NT2/D1 (cell line): ENCODE measurements around the gene FECH.
A peak's percentile ranks its signal among the peaks of the same experiment; 100 is the strongest.

Experiments used
- DNase-seq: peaks from one replicate; pipeline ENCODE4 v3.0.0-alpha.2; 2011; ENCODE audit warnings: low read depth, low spot score
- H3K27me3 ChIP-seq: 2 replicates; pipeline ENCODE4 v1.6.0; 2011; ENCODE audit warnings: mild to moderate bottlenecking; ENCODE audit not compliant: insufficient read length, insufficient read depth
- H3K36me3 ChIP-seq: 2 replicates; pipeline ENCODE4 v1.6.1; 2011; ENCODE audit warnings: mild to moderate bottlenecking, low read length, mixed read lengths; ENCODE audit not compliant: insufficient read depth, insufficient read length
- H3K4me1 ChIP-seq: 2 replicates; pipeline ENCODE4 v1.5.1; 2011; ENCODE audit not compliant: insufficient read depth, insufficient read length
- H3K4me3 ChIP-seq: 2 replicates; pipeline ENCODE4 v1.5.1; 2011; ENCODE audit warnings: low read depth; ENCODE audit not compliant: insufficient read length
- H3K9ac ChIP-seq: 2 replicates; pipeline ENCODE4 v1.6.0; 2011; ENCODE audit warnings: low read depth; ENCODE audit not compliant: insufficient read length
- H3K9me3 ChIP-seq: 2 replicates; pipeline ENCODE4 v1.5.1; 2011; ENCODE audit warnings: mild to moderate bottlenecking, low read length; ENCODE audit not compliant: insufficient read depth
- SUZ12 ChIP-seq: IDR thresholded peaks from 2 replicates; pipeline ENCODE4 v1.6.1; 2011; ENCODE audit not compliant: insufficient read length, insufficient read depth; ENCODE audit errors: extremely low read depth
- YY1 ChIP-seq: IDR thresholded peaks from 2 replicates; pipeline ENCODE4 v1.6.1; 2011; ENCODE audit not compliant: insufficient read length, insufficient read depth
- ZNF274 ChIP-seq: IDR thresholded peaks from 2 replicates; pipeline ENCODE4 v1.6.1; 2011; ENCODE audit warnings: mild to moderate bottlenecking, low read depth, low read length

Gene FECH

DNA sequence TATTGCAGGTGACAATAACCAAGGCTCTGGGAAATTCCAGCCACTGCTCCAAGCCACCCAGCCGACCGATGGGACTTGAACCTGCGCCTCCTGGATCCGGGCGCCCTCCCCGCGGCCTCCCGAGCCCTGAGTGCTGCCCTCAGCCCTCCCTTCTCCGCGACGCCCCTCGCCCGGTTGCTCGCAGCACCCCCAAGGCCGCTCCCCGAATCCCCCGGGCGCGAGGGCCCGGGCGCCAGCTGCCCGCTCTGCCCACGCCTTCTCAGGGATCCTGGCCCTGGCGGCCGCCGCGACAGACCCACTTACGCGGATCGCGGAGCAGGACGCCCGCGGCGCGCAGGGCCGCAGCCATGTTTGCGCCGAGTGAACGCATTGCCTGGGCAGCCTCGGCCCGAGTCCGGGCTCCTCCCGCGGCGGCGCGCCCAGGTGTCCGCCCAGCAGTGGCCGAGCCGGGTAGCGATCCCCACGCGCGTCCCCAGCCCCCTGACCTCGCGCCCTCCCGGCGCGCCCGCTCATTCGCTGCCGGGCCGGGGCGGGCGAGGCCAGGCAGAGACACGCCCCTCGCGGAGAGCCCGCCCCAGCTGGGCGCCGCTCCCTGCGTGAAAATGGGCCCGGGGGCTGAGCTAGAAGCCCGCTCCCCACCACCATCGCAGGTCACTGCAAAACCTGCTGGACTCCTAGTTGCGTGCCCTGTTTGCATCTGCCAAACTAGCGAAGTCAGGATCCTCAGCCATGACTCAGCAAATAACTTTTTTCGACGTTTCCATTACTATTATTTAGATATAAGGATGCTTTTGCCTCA lies at the start of gene FECH:
FECH (minus strand) TSS at position 452 of the 799 bp plus-strand sequence; CDS start at position 370, 82 bp downstream.
- H3K27me3 ChIP-seq, result no peaks in the 10 kb centered on the region

GRCh38 chr18:57635003-57635822 lies 48.7 kb upstream of the FECH start:
- H3K4me1 ChIP-seq, result no peaks in the 10 kb centered on the region
- no peaks in the 10 kb centered on the region for H3K9me3 ChIP-seq
- no peak overlapping the region for H3K4me3 ChIP-seq
- no peaks in the 10 kb centered on the region for H3K36me3 ChIP-seq
- H3K9ac ChIP-seq, result no peak overlapping the region
- no peak for DNase-seq
- TF ChIP-seq ZNF274 (no peak), SUZ12 (no peak), YY1 (no peak)
- H3K27me3 ChIP-seq, result no peaks in the 10 kb centered on the region

More for the DNA sequence above, at the start of gene FECH:
- peaks cover 2% of the 10 kb centered on the region for H3K4me1 ChIP-seq
- peak within 1 kb of the TSS; percentile 60 for H3K4me3 ChIP-seq
- TF ChIP-seq SUZ12, result no peak
- TF ChIP-seq ZNF274, result no peak
- TF ChIP-seq YY1, result no peak
- H3K36me3 ChIP-seq, result peaks cover 3% of the 10 kb centered on the region
- peak within 1 kb of the TSS; percentile 85 for H3K9ac ChIP-seq
- no peak for DNase-seq
- no peaks in the 10 kb centered on the region for H3K9me3 ChIP-seq

GRCh38 chr18:57631697-57632096 lies 45.2 kb upstream of the FECH start:
- H3K36me3 ChIP-seq, result no peaks in the 10 kb centered on the region
- no peaks in the 10 kb centered on the region for H3K4me1 ChIP-seq
- no peak overlapping the region for H3K4me3 ChIP-seq
- no peak overlapping the region for H3K9ac ChIP-seq
- TF ChIP-seq ZNF274, result no peak
- no peak for TF ChIP-seq SUZ12
- no peak for TF ChIP-seq YY1
- DNase-seq, result no peak
- no peaks in the 10 kb centered on the region for H3K9me3 ChIP-seq
- H3K27me3 ChIP-seq, result no peaks in the 10 kb centered on the region

GRCh38 chr18:57630754-57631595 lies 44.5 kb upstream of the FECH start:
- no peak for DNase-seq
- Histone ChIP-seq H3K4me3 (peak overlapping the region; percentile 46), H3K27me3 (no peaks in the 10 kb centered on the region), H3K36me3 (no peaks in the 10 kb centered on the region), H3K9me3 (no peaks in the 10 kb centered on the region), H3K9ac (peak overlapping the region; percentile 80), H3K4me1 (no peaks in the 10 kb centered on the region)
- TF ChIP-seq SUZ12 (no peak), YY1 (no peak), ZNF274 (no peak)

DNA sequence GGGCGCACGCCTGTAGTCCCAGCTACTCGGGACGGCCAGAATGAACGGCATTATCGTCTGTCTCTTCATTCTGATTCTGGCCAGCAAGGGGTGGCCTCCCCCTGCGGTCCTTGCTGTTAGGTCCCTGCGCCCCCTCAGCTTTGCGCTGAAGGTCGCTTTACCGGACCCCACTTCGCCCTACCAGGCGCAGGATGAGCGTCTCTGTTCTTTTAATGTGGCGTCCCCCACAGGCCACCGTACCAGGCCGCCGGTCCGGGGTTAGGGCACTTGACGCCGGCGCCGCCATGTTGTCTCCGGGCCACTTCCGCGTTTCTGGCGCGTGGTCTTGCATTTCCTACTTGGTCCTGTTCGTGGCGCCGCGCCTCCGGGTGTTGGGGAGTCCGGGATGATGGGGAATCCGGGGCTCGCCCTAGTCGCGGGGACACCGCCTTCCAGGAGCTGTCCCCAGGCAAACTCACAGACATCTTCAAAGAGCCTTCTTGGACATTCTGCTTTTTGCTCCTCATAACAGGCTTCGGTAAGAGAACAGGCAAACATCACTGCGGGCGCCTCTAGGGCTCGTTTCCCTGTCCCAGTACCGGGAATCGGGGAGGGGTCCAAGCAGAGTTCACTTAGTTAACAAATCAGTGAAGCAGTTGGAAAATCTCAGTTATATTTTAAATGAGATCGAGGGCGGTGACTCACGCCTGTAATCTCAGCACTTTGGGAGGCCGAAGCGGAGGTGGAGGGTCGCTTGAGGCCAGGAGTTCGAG lies 43.7 kb upstream of the FECH start:
- Histone ChIP-seq H3K36me3 (no peaks in the 10 kb centered on the region), H3K9ac (peak overlapping the region; percentile 80), H3K9me3 (no peaks in the 10 kb centered on the region), H3K4me3 (peak overlapping the region; percentile 46), H3K4me1 (no peaks in the 10 kb centered on the region), H3K27me3 (no peaks in the 10 kb centered on the region)
- DNase-seq, result peak; percentile 77
- TF ChIP-seq SUZ12, result no peak
- peak; percentile 96 for TF ChIP-seq YY1

- H3K4me3 ChIP-seq, result peak overlapping the region; percentile 46
- no peak overlapping the region for H3K9ac ChIP-seq
- no peaks in the 10 kb centered on the region for H3K36me3 ChIP-seq
- no peaks in the 10 kb centered on the region for H3K4me1 ChIP-seq
- no peak for DNase-seq
- TF ChIP-seq ZNF274 (no peak), SUZ12 (no peak), YY1 (no peak)
- no peaks in the 10 kb centered on the region for H3K9me3 ChIP-seq
- H3K27me3 ChIP-seq, result no peaks in the 10 kb centered on the region
These were observed 42.9 kb upstream of the FECH start for GRCh38 chr18:57629422-57629821.
